Glutamatergic neuron (in vitro differentiated cells): ENCODE data around the gene FARS2. TPM values are rescaled to one million over a fixed set of nuclear protein-coding genes. Genes with fewer than 3 reads are reported as not detected.
A peak's percentile ranks its signal among the peaks of the same experiment; 100 is the strongest.

Source experiments
- DNase-seq: peaks from one replicate; pipeline ENCODE4 v3.0.0; 2022
- H3K27ac Mint-ChIP-seq: one replicate; pipeline ENCODE4 v1.8.0; 2020; ENCODE audit warnings: mild to moderate bottlenecking, mixed read lengths, inconsistent platforms; ENCODE audit not compliant: unreplicated experiment
- H3K27me3 Mint-ChIP-seq: one replicate; pipeline ENCODE4 v1.8.0; 2020; ENCODE audit warnings: mild to moderate bottlenecking, moderate library complexity, mixed read lengths, inconsistent platforms; ENCODE audit not compliant: unreplicated experiment
- H3K36me3 Mint-ChIP-seq: one replicate; pipeline ENCODE4 v1.8.0; 2020; ENCODE audit warnings: mild to moderate bottlenecking, mixed read lengths, inconsistent platforms; ENCODE audit not compliant: unreplicated experiment
- H3K4me1 Mint-ChIP-seq: one replicate; pipeline ENCODE4 v1.8.0; 2020; ENCODE audit warnings: mild to moderate bottlenecking, low read depth, mixed read lengths, inconsistent platforms; ENCODE audit not compliant: unreplicated experiment
- H3K4me3 Mint-ChIP-seq: one replicate; pipeline ENCODE4 v1.8.0; 2020; ENCODE audit warnings: mild to moderate bottlenecking, mixed read lengths, inconsistent platforms; ENCODE audit not compliant: unreplicated experiment
- H3K9me3 Mint-ChIP-seq: one replicate; pipeline ENCODE4 v1.8.0; 2020; ENCODE audit warnings: mild to moderate bottlenecking, moderate library complexity, mixed read lengths, inconsistent platforms; ENCODE audit not compliant: unreplicated experiment
- total RNA-seq: library from RNA; stranded (reverse); fragmentation: NEBNext Ultra II Directional; extraction: Animal tissue kit (Norgen Biotek cat#: 25700); gene quantifications from one replicate; pipeline ENCODE4 v1.2.1, GENCODE V29; 2021; ENCODE audit not compliant: unreplicated experiment
- TF ChIP-seq, protein P1 (sequence below): fragments of 200-600 bp; sonication (generic); IDR thresholded peaks from one replicate; pipeline ENCODE4 v1.5.0; 2021; ENCODE audit not compliant: partially characterized antibody, unreplicated experiment

FARS2 gene
- total RNA-seq, 1 donor from 2014 or later: 14.2 TPM

DNA sequence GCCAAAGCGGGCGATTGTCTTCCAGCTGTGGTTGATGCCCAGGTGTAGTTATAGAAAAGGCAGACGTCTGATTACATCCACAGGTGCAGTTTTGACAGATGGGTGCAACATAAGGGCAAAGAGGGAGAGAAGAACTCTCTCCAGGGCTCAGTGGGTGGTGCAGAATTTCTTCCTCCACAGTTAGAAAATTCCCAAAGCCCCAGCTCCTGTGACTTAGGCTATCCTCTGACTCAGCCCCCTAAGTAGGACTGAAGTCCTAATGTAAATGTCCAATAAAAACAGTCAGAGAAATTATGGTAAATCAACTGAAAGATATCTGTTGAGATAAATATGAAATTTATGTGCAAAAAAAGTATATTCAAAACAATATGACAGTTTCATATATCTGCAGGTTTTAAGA is 32.0 kb upstream of the FARS2 start:
- H3K9me3 Mint-ChIP-seq: peaks cover 4% of the 10 kb centered on the region
- TF ChIP-seq, protein P1, sequence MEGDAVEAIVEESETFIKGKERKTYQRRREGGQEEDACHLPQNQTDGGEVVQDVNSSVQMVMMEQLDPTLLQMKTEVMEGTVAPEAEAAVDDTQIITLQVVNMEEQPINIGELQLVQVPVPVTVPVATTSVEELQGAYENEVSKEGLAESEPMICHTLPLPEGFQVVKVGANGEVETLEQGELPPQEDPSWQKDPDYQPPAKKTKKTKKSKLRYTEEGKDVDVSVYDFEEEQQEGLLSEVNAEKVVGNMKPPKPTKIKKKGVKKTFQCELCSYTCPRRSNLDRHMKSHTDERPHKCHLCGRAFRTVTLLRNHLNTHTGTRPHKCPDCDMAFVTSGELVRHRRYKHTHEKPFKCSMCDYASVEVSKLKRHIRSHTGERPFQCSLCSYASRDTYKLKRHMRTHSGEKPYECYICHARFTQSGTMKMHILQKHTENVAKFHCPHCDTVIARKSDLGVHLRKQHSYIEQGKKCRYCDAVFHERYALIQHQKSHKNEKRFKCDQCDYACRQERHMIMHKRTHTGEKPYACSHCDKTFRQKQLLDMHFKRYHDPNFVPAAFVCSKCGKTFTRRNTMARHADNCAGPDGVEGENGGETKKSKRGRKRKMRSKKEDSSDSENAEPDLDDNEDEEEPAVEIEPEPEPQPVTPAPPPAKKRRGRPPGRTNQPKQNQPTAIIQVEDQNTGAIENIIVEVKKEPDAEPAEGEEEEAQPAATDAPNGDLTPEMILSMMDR: no peak
- DNase-seq: no peak
- peak overlapping the region; percentile 84 for H3K27ac Mint-ChIP-seq
- peaks cover 25% of the 10 kb centered on the region for H3K4me1 Mint-ChIP-seq
- H3K36me3 Mint-ChIP-seq: no peaks in the 10 kb centered on the region
- peak overlapping the region; percentile 70 for H3K4me3 Mint-ChIP-seq
- H3K27me3 Mint-ChIP-seq: no peaks in the 10 kb centered on the region

DNA sequence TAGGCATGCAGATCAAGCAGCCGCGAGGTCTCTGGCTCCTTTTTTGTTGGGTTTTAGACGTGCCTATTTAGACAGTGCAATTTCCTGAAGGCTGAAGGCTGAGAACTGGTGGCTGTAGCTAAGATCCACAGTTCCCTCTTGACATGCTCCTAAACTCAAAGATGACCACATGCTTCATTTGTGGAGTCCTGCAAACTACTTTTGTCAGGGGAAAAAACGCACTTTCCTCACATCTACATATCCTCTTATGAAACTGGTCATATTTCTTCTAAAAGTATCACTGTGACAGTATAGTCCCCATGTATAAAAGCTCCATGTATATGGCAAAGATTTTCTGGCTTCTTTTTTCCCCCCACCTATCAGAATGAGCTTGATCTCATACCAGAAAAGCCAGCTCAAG is 31.2 kb upstream of the FARS2 start:
- peaks cover 4% of the 10 kb centered on the region for H3K9me3 Mint-ChIP-seq

DNA sequence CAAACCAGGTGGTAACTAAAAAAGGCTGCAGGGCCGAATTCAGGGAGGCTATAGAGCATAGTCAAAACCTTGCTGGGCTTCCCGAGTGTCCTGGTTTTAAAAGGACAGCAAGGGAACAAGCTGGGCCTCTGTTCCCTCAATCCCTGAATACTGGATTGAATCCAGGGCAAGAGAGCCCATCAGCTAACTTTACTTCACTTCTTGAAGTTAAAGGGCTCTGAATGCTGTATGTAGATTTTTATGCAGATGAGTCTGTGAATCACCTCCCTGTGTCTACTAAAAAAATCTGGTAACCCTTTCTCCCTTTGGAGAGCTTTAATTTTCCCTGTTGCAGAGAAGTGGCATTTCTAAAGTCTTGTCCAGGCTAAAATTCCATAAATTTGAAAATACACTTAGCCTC is 30.0 kb upstream of the FARS2 start:
- Mint-ChIP-seq H3K4me3 (no peak overlapping the region), H3K9me3 (peaks cover 4% of the 10 kb centered on the region), H3K27ac (no peak overlapping the region)

More for the DNA sequence above, 31.2 kb upstream of the FARS2 start:
- Mint-ChIP-seq H3K4me3 (peak overlapping the region; percentile 70), H3K4me1 (peaks cover 25% of the 10 kb centered on the region), H3K36me3 (no peaks in the 10 kb centered on the region), H3K27me3 (no peaks in the 10 kb centered on the region), H3K27ac (peak overlapping the region; percentile 84)
- TF ChIP-seq, protein P1: no peak
- no peak for DNase-seq

DNA sequence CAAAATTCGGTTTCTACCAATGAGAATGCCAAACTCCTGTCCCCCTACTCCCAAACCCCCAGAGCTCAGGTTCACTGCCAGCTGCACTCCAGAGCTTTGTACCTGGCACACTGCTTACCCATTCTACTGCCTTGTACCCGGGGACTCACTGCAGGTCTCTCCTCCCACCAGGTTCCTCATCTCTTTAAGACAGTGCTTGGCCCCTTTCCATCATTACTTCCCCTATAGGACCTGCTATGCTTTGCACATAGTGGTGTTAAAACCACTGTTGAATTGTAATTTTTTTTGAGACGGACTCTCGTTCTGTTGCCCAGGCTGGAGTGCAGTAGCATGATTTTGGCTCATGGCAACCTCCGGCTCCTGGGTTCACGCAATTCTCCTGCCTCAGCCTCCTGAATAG is 26.4 kb upstream of the FARS2 start:
- no peak for DNase-seq
- no peak overlapping the region for H3K4me3 Mint-ChIP-seq
- peaks cover 2% of the 10 kb centered on the region for H3K9me3 Mint-ChIP-seq
- TF ChIP-seq, protein P1: no peak
- peaks cover 4% of the 10 kb centered on the region for H3K27me3 Mint-ChIP-seq
- no peak overlapping the region for H3K27ac Mint-ChIP-seq
- no peaks in the 10 kb centered on the region for H3K36me3 Mint-ChIP-seq
- H3K4me1 Mint-ChIP-seq: peaks cover 13% of the 10 kb centered on the region

More for the DNA sequence above, 30.0 kb upstream of the FARS2 start:
- Mint-ChIP-seq H3K27me3 (no peaks in the 10 kb centered on the region), H3K4me1 (peaks cover 25% of the 10 kb centered on the region), H3K36me3 (no peaks in the 10 kb centered on the region)
- DNase-seq: no peak
- TF ChIP-seq, protein P1: no peak

DNA sequence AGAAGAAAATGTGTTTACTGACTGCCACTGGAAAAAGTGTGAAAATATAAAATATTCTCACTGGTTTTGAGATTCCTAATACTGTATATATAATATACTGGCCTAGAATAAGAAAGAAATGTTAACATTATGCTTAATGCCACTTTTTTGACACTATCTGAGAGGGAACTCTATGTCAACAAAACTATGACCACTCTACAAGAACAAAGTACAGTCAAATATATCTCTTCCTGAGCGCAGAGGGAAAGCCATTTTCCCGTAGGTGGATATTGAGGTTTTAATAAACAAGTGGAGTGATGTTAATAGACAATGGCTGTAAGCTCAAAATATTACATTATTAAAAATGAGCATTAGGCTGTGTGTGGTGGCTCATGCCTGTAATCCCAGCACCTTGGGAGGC is 25.5 kb upstream of the FARS2 start:
- no peak overlapping the region for H3K27ac Mint-ChIP-seq
- peaks cover 4% of the 10 kb centered on the region for H3K27me3 Mint-ChIP-seq
- H3K4me1 Mint-ChIP-seq: peaks cover 7% of the 10 kb centered on the region
- TF ChIP-seq, protein P1: no peak
- peaks cover 2% of the 10 kb centered on the region for H3K9me3 Mint-ChIP-seq
- no peak overlapping the region for H3K4me3 Mint-ChIP-seq
- DNase-seq: no peak
- no peaks in the 10 kb centered on the region for H3K36me3 Mint-ChIP-seq
